Measurements from ENCODE around the gene RPL29.

- TF ChIP-seq POLR2A (IDR thresholded peaks at IDR 0.05; ENCODE audit: insufficient read depth in 1 of 2, low read depth in 2 of 2, low read length in 2 of 2), result no peak
- TF ChIP-seq BRCA1 (CRISPR knock-in tag; IDR thresholded peaks at IDR 0.05), result no peak
- TF ChIP-seq ELK4 (CRISPR knock-in tag; IDR thresholded peaks at IDR 0.05; ENCODE audit: borderline replicate concordance), result no peak
- TF ChIP-seq KDM2A (CRISPR knock-in tag; IDR thresholded peaks at IDR 0.05; ENCODE audit: borderline replicate concordance, low read depth), result no peak
- TF ChIP-seq EZH2 (conservative IDR thresholded peaks at IDR 0.05; ENCODE audit: low read depth, low read length), result no peak
Measured at GRCh38 chr3:51971350-51971749, 24.3 kb downstream of the RPL29 start.

All from HepG2 (cell line).